Kidney (tissue), 14 donors: ENCODE results near the gene CTSS. TPM values are rescaled to one million over a fixed set of nuclear protein-coding genes. Genes with fewer than 3 reads are reported as not detected.

Experiments
- DNase-seq, 5 donors: peaks; one replicate each; pipeline ENCODE4 v3.0.0-alpha.2; 2013 to 2020
- FAIRE-seq: peaks from 2 replicates; lab custom pipeline; 2012; peaks lifted over from hg19 to GRCh38; lab: Jason Lieb, UNC
- H3K27ac ChIP-seq, 2 donors: one replicate each; pipeline ENCODE4 v1.7.0; 2013; ENCODE audit warnings: low read depth in 2 of 2, low read length in 2 of 2, inconsistent platforms in 1 of 2
- H3K27me3 ChIP-seq: one replicate; pipeline ENCODE4 v1.7.1; 2013; ENCODE audit warnings: low read length, inconsistent platforms; ENCODE audit not compliant: control insufficient read depth, insufficient read depth
- H3K36me3 ChIP-seq, 3 donors: one replicate each; pipeline versions ENCODE4 v1.7.0 to v1.7.1; 2013; ENCODE audit warnings: low read length in 3 of 3, control low read depth in 1 of 3, inconsistent platforms in 1 of 3; ENCODE audit not compliant: insufficient read depth in 3 of 3, control insufficient read depth in 2 of 3
- H3K4me1 ChIP-seq, 3 donors: one replicate each; pipeline versions ENCODE4 v1.7.0 to v1.7.1; 2013; ENCODE audit warnings: low read length in 3 of 3, inconsistent platforms in 1 of 3, low read depth in 1 of 3; ENCODE audit not compliant: control insufficient read depth in 2 of 3, insufficient read depth in 2 of 3
- H3K4me3 ChIP-seq, 3 donors: one replicate each; pipeline versions ENCODE4 v1.7.0 to v1.8.1; 2013; ENCODE audit warnings: low read length in 3 of 3, control low read depth in 1 of 3, inconsistent platforms in 1 of 3
- H3K9ac ChIP-seq, 3 donors: one replicate each; pipeline versions ENCODE4 v1.7.0 to v1.7.1; 2013; ENCODE audit warnings: low read length in 3 of 3, control low read depth in 1 of 3, inconsistent platforms in 1 of 3
- H3K9me3 ChIP-seq, 3 donors: one replicate each; pipeline versions ENCODE4 v1.7.0 to v1.7.1; 2013; ENCODE audit warnings: low read length in 3 of 3, control low read depth in 1 of 3, inconsistent platforms in 1 of 3; ENCODE audit not compliant: control insufficient read depth in 2 of 3, insufficient read depth in 1 of 3
- intact Hi-C: fragments of 100-400 bp; cut with DNase I; formaldehyde crosslinking; loops from one replicate; pipeline ENCODE4 v1.11.1; 2022
- polyA plus RNA-seq: library from polyadenylated mRNA; stranded (reverse); fragments of 350-450 nt; fragmentation: Illumina TruSeq; extraction: RNeasy Lipid Tissue Mini Kit (QIAGEN cat#74804); gene quantifications from one replicate; pipeline ENCODE4 v1.2.3, GENCODE V29; 2014; ENCODE audit warnings: low read depth, low replicate concordance; ENCODE audit not compliant: insufficient read depth
- total RNA-seq: library from RNA; stranded (reverse); fragmentation: NEBNext Ultra II Directional; extraction: Animal tissue kit (Norgen Biotek cat#: 25700); gene quantifications from one replicate; pipeline ENCODE4 v1.2.1, GENCODE V29; 2021
- TF ChIP-seq, protein P1 (sequence below): IDR thresholded peaks from 3 replicates; pipeline ENCODE4 v1.5.1; 2012; ENCODE audit warnings: mild to moderate bottlenecking, moderate library complexity, borderline replicate concordance; ENCODE audit not compliant: insufficient read depth; ENCODE audit errors: extremely low read depth
- donor health status: control.
- donor health status: control.
- donor health status: control.
- donor health status: control.
- donor health status: control.
- donor health status: DM: yes; HTN: yes; CAD: no.
- donor health status: Normal renal cell carcinoma (clear cell type).

Gene CTSS
- total and polyA plus RNA-seq, 2 donors from 2014 or later = 5.3 to 109 TPM

DNA sequence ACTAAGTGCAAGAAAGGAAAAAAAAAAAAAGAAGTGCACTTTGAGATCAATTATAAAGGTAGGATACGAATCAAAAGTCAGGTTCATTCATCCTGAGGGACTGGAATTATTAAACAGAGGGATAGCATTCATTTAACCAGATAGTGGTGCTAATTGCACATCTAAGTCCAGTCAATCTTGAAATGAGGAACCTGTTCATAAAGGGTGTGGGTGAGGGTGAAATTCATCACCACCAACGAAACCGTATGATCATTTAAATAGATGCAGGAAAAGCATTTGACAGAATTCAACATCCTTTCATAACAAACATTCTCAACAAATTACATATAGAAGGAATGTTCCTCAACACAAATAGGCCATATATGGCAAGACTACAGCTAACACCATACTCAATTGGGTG, 5.6 kb downstream of the CTSS start:
- H3K9me3 ChIP-seq = peaks cover 0 to 4% (median 0%) of the 10 kb centered on the region in 3 donors
- no peaks in the 10 kb centered on the region for H3K36me3 ChIP-seq
- no peaks in the 10 kb centered on the region for H3K27me3 ChIP-seq
- TF ChIP-seq, protein P1, sequence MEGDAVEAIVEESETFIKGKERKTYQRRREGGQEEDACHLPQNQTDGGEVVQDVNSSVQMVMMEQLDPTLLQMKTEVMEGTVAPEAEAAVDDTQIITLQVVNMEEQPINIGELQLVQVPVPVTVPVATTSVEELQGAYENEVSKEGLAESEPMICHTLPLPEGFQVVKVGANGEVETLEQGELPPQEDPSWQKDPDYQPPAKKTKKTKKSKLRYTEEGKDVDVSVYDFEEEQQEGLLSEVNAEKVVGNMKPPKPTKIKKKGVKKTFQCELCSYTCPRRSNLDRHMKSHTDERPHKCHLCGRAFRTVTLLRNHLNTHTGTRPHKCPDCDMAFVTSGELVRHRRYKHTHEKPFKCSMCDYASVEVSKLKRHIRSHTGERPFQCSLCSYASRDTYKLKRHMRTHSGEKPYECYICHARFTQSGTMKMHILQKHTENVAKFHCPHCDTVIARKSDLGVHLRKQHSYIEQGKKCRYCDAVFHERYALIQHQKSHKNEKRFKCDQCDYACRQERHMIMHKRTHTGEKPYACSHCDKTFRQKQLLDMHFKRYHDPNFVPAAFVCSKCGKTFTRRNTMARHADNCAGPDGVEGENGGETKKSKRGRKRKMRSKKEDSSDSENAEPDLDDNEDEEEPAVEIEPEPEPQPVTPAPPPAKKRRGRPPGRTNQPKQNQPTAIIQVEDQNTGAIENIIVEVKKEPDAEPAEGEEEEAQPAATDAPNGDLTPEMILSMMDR = no peak
- no peak for DNase-seq
- no peak overlapping the region for H3K9ac ChIP-seq
- H3K4me1 ChIP-seq = no peaks in the 10 kb centered on the region
- no peak overlapping the region for H3K4me3 ChIP-seq
- intact Hi-C loops = no loop called here
- FAIRE-seq = no peak
- no peak overlapping the region for H3K27ac ChIP-seq

DNA sequence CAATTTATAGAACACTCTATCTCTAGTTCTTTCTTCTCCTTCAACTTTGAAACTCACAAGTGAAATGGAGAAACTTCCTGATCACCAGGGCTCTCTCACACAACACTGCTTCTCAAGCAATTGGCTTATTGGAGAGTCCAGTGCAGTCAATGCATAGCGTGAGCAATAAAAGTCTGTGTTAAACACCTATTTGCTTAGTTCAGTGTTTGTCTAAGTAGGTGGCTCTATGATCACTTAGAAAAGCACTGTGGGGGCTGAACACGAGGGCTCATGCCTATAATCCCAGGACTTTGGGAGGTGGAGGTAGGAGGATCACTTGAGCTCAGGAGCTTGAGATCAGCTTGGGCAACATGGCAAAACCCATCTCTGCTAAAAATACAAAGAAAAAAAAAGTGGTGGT, 12.2 kb downstream of the CTSS start:
- Histone ChIP-seq H3K27me3 (no peaks in the 10 kb centered on the region), H3K9me3 (no peaks in the 10 kb centered on the region), H3K9ac (no peak overlapping the region), H3K36me3 (no peaks in the 10 kb centered on the region), H3K4me1 (no peaks in the 10 kb centered on the region), H3K27ac (no peak overlapping the region), H3K4me3 (no peak overlapping the region)
- DNase-seq (no peak), FAIRE-seq (no peak)
- TF ChIP-seq, protein P1 = no peak
- intact Hi-C loops = no loop called here

DNA sequence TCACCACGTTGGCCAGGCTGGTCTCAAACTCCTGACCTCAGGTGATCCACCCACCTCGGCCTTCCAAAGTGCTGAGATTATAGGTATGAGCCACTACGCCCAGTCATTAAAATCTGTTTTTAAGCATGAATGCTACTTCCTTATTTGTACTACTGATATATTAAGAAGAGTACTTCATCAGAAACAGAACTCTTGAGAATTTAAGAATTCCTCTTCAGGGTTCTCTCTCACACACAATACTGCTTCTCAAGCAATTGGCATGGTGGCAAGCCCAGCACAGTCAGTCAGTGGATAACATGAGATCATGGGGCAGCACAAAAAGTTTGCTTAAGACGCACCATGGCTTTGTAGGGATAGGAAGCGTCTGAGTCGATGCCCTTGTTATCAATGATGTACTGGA, 14.1 kb downstream of the CTSS start:
- TF ChIP-seq, protein P1 = no peak
- DNase-seq (no peak), FAIRE-seq (no peak)
- Histone ChIP-seq H3K9me3 (no peaks in the 10 kb centered on the region), H3K36me3 (no peaks in the 10 kb centered on the region), H3K4me3 (no peak overlapping the region), H3K9ac (no peak overlapping the region), H3K27me3 (no peaks in the 10 kb centered on the region), H3K27ac (no peak overlapping the region), H3K4me1 (no peaks in the 10 kb centered on the region)
- intact Hi-C loops = no loop called here

DNA sequence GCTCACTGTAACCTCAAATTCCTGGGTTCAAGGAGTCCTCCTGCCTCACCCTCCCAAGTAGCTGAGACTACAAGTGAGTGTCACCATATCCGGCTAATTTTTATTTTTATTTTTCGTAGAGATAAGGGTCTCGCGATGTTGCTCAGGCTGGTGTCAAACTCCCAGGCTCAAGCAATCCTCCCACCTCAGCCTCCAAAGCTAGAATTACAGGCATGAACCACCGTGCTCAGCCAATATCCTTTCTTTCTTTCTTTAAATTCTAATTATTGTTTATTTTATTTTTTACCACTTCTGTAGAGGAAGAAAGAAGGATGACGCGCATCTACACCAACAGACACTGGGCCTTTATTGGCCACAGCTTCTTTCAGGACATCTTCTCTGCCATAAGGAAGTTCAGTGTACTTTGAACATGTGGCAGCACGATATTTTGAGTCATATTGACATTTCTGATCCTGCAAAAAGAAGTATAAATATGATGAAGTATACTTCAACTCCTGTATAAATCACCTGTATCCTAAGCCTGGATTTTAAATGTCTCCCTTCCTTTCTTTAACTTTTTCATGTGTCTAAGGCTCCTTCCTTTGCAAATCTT, 15.8 kb downstream of the CTSS start:
- Histone ChIP-seq H3K27ac (no peak overlapping the region), H3K27me3 (no peaks in the 10 kb centered on the region), H3K9me3 (no peaks in the 10 kb centered on the region), H3K4me3 (no peak overlapping the region), H3K36me3 (no peaks in the 10 kb centered on the region), H3K4me1 (no peaks in the 10 kb centered on the region), H3K9ac (no peak overlapping the region)
- TF ChIP-seq, protein P1 = no peak
- no peak for FAIRE-seq
- intact Hi-C loops = no loop called here
- no peak for DNase-seq
